Duodenal mucosa (tissue), 2 donors: Measurements from ENCODE around the gene ADAMTS17.

Source experiments
- H3K27ac ChIP-seq: one replicate; pipeline ENCODE4 v1.7.0; 2013; ENCODE audit warnings: low read depth, low read length
- H3K27me3 ChIP-seq, 2 donors: one replicate each; pipeline ENCODE4 v1.7.0; 2013; ENCODE audit warnings: low read length in 2 of 2, control low read depth in 1 of 2; ENCODE audit not compliant: insufficient read depth in 2 of 2, control insufficient read depth in 1 of 2
- H3K36me3 ChIP-seq, 2 donors: one replicate each; pipeline ENCODE4 v1.7.0; 2013; ENCODE audit warnings: low read length in 2 of 2, control low read depth in 1 of 2; ENCODE audit not compliant: insufficient read depth in 2 of 2, control insufficient read depth in 1 of 2
- H3K4me1 ChIP-seq, 2 donors: one replicate each; pipeline ENCODE4 v1.7.0; 2013; ENCODE audit warnings: low read length in 2 of 2, control low read depth in 1 of 2; ENCODE audit not compliant: insufficient read depth in 2 of 2, control insufficient read depth in 1 of 2
- H3K4me3 ChIP-seq, 2 donors: one replicate each; pipeline ENCODE4 v1.7.0; 2013; ENCODE audit warnings: low read length in 2 of 2, low read depth in 1 of 2
- H3K9ac ChIP-seq, 2 donors: one replicate each; pipeline ENCODE4 v1.7.0; 2013; ENCODE audit warnings: low read length in 2 of 2, low read depth in 1 of 2
- H3K9me3 ChIP-seq, 2 donors: one replicate each; pipeline ENCODE4 v1.7.0; 2013; ENCODE audit warnings: low read length in 2 of 2, control low read depth in 1 of 2; ENCODE audit not compliant: control insufficient read depth in 1 of 2

ADAMTS17 gene

GRCh38 chr15:100141311-100142001 lies 200.3 kb downstream of the ADAMTS17 start:
- Histone ChIP-seq H3K9ac (no peak overlapping the region), H3K4me3 (no peak overlapping the region), H3K9me3 (no peaks in the 10 kb centered on the region), H3K4me1 (peaks cover 0 to 6% of the 10 kb centered on the region in 2 donors), H3K36me3 (no peaks in the 10 kb centered on the region), H3K27ac (no peak overlapping the region), H3K27me3 (no peaks in the 10 kb centered on the region)

- peaks cover 0 to 6% of the 10 kb centered on the region in 2 donors for H3K4me1 ChIP-seq
- no peak overlapping the region for H3K4me3 ChIP-seq
- no peak overlapping the region for H3K9ac ChIP-seq
- H3K27me3 ChIP-seq: no peaks in the 10 kb centered on the region
- H3K27ac ChIP-seq: no peak overlapping the region
- no peaks in the 10 kb centered on the region for H3K36me3 ChIP-seq
- H3K9me3 ChIP-seq: no peaks in the 10 kb centered on the region
Observed at GRCh38 chr15:100140527-100141308, 201.1 kb downstream of the ADAMTS17 start.

DNA sequence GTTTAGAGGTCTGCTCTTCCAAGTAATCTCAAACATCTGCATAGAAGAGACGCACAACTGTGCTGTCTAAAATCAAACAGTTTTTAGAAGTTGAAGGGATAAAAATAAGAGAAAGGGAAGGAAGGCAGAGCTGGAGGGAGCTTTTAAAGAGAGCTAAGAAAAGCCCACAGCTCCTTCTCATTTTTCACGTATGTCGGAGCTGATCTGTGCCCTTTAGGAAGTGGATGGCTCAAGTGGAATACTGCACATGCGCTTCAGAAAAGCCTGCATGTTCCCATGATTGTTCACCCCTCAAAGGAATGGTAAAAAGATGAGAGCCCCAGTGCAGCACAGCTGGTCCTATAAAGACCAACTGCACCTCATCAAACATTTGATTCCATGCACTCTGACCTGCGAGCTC lies 207.2 kb downstream of the ADAMTS17 start:
- Histone ChIP-seq H3K27me3 (no peaks in the 10 kb centered on the region), H3K36me3 (no peaks in the 10 kb centered on the region), H3K4me3 (no peak overlapping the region), H3K4me1 (no peaks in the 10 kb centered on the region), H3K9ac (no peak overlapping the region), H3K9me3 (no peaks in the 10 kb centered on the region), H3K27ac (no peak overlapping the region)

DNA sequence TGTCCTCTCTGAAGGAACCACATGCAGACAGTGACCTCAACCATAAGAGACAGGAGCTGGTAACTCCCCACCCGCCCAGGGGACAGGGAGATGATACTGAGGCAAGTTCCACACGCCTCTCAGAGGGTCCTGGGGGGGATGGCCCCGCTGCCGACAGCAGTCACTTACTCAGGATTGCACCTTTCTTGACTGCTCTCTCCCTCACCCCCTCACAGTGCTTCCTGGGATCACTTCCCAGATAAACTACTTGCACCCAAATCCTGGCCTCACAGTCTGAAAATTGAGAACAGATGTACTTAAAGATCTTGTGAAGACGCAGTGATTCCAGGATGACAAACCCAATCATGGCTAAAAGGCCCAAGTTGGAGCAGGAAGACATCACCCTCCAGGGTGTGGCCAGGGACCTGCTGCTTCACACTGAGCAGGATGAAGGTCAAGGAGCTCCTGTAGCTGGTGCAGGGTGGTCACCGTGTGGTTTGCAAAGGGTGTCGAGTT lies 207.6 kb downstream of the ADAMTS17 start:
- Histone ChIP-seq H3K36me3 (no peaks in the 10 kb centered on the region), H3K27me3 (no peaks in the 10 kb centered on the region), H3K4me1 (no peaks in the 10 kb centered on the region), H3K4me3 (no peak overlapping the region), H3K9ac (no peak overlapping the region), H3K9me3 (no peaks in the 10 kb centered on the region), H3K27ac (no peak overlapping the region)

DNA sequence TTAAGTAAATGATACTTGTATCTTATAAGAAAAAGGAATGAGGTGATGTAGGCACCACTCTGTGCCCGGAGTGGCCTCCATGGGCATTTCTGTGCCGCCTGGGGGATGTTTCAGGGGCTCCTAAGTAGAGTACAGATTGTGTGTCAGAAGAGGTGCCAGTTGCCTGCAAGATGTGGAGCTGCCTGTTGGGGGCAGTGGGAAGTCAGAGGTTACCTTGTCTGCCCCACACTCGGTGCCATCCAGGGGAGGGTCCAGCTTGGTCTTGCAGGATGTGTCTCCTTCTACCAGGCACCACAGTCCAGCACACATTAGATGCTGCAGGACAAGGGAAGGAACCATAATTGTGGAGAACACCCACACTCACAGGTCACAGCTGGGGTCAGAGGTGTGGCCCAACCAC lies 208.8 kb downstream of the ADAMTS17 start:
- Histone ChIP-seq H3K36me3 (no peaks in the 10 kb centered on the region), H3K9me3 (no peaks in the 10 kb centered on the region), H3K27me3 (no peaks in the 10 kb centered on the region), H3K4me1 (no peaks in the 10 kb centered on the region), H3K4me3 (no peak overlapping the region), H3K27ac (no peak overlapping the region), H3K9ac (no peak overlapping the region)

DNA sequence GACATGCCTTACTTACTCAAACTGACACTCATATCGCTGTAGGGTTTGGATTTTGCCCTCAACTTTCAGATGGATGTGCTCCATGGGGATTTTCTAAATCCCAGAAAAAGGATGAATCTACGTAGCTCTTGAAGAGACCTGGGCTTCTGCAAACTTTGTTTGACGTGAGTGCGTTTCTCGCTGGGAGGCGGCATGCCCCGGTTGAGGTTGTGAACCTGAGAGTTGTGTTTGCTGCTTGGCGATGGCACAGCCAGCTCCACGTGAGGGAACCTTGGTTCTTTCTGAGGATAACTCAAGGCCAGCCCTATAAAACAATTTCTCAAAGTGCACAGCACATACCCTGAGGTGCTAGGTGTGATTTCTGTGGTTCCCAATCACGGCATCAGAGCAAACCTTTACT lies 209.5 kb downstream of the ADAMTS17 start:
- no peak overlapping the region for H3K27ac ChIP-seq

GRCh38 chr15:100131321-100132224 lies 210.2 kb downstream of the ADAMTS17 start:
- H3K27me3 ChIP-seq: no peaks in the 10 kb centered on the region
- H3K9ac ChIP-seq: no peak overlapping the region
- no peaks in the 10 kb centered on the region for H3K4me1 ChIP-seq
- H3K9me3 ChIP-seq: no peaks in the 10 kb centered on the region
- H3K36me3 ChIP-seq: no peaks in the 10 kb centered on the region
- H3K27ac ChIP-seq: no peak overlapping the region
- H3K4me3 ChIP-seq: peak overlapping the region; percentile 42 to 66

More for the DNA sequence above, 209.5 kb downstream of the ADAMTS17 start:
- Histone ChIP-seq H3K4me3 (no peak overlapping the region), H3K36me3 (no peaks in the 10 kb centered on the region), H3K4me1 (no peaks in the 10 kb centered on the region), H3K9ac (no peak overlapping the region), H3K27me3 (no peaks in the 10 kb centered on the region), H3K9me3 (no peaks in the 10 kb centered on the region)

- H3K4me3 ChIP-seq: no peak overlapping the region
Observed at GRCh38 chr15:100129677-100130076, 212.1 kb downstream of the ADAMTS17 start.

DNA sequence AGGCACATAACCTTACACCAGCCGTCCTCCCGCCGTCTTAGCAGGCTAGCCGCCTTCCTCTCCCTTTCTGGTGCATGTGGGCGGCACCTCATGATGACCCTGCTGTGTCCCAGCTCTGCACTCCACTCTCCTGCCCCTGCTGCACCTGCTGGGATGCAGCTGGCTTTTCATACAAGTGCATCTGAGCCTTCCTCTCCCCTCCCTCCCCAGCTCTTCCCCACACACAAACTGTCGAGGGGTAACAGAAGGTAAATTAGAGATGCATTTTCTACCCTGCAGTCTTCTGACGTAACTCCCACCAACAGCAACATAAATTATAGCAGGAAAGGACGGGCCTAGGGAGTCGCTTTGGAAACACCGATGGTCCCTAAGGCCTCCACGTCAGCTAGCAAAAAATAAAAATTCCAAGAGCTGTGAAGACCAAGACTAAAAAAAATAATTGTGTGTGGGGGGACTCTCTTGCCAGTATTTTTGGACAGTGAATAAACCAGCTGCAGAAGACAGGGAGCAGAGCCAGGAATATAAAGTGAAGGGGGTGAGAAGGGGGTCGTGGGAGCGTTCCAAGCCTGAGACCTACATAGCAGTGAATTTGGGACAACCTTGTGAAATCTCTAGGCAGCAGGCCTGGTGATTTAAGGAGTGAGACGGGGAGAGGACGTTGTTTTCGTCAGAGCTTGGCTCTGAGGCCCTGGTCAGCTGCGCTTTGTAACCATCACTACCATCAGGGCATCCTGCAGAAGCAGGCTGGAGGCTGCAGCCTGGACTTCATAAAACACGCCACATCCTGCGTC lies 216.2 kb downstream of the ADAMTS17 start:
- Histone ChIP-seq H3K9ac (no peak overlapping the region), H3K4me1 (no peaks in the 10 kb centered on the region), H3K27me3 (no peaks in the 10 kb centered on the region), H3K27ac (no peak overlapping the region), H3K4me3 (no peak overlapping the region), H3K36me3 (no peaks in the 10 kb centered on the region), H3K9me3 (peaks cover 13 to 18% of the 10 kb centered on the region in 2 donors)

More at GRCh38 chr15:100129677-100130076, 212.1 kb downstream of the ADAMTS17 start:
- Histone ChIP-seq H3K9me3 (no peaks in the 10 kb centered on the region), H3K36me3 (no peaks in the 10 kb centered on the region), H3K27me3 (no peaks in the 10 kb centered on the region), H3K27ac (no peak overlapping the region), H3K4me1 (no peaks in the 10 kb centered on the region), H3K9ac (no peak overlapping the region)
